ENCODE measurements around the gene CYBA.
"Not testable (repeated sequence)": the region's sequence is repeated elsewhere in the genome, so short reads cannot be mapped to it uniquely, and the experiment has no call there.

Gene CYBA

GRCh38 chr16:88609426-88609825, 41.4 kb downstream of the CYBA start:
- DNase-seq, result not testable (repeated sequence)

GRCh38 chr16:88608076-88608475, 42.8 kb downstream of the CYBA start:
- DNase-seq, result no peak

- DNase-seq, result no peak
Observed at GRCh38 chr16:88606148-88606757, 44.6 kb downstream of the CYBA start.

GRCh38 chr16:88605186-88606147, 45.4 kb downstream of the CYBA start:
- no peak for DNase-seq

- DNase-seq, result no peak
Observed at GRCh38 chr16:88602091-88602490, 48.8 kb downstream of the CYBA start.

- DNase-seq, result no peak
Observed at GRCh38 chr16:88601313-88602036, 49.4 kb downstream of the CYBA start.

GRCh38 chr16:88600539-88600896, 50.3 kb downstream of the CYBA start:
- no peak for DNase-seq

GRCh38 chr16:88599825-88600538, 50.9 kb downstream of the CYBA start:
- DNase-seq, result no peak

GRCh38 chr16:88599092-88599733, 51.6 kb downstream of the CYBA start:
- DNase-seq, result no peak

GRCh38 chr16:88597856-88598491, 52.9 kb downstream of the CYBA start:
- no peak for DNase-seq

GRCh38 chr16:88596483-88596882, 54.4 kb downstream of the CYBA start:
- DNase-seq, result no peak

- no peak for DNase-seq
Observed at GRCh38 chr16:88595921-88596320, 54.9 kb downstream of the CYBA start.

- no peak for DNase-seq
Observed at GRCh38 chr16:88595101-88595500, 55.8 kb downstream of the CYBA start.

GRCh38 chr16:88593910-88594309, 56.9 kb downstream of the CYBA start:
- DNase-seq, result no peak

GRCh38 chr16:88593489-88593888, 57.4 kb downstream of the CYBA start:
- no peak for DNase-seq

Data from stimulated activated CD8-positive, alpha-beta memory T cell treated with anti-CD3 and anti-CD28 coated beads, Interleukin-4, amount 100 ng/mL, for 48 hours (primary cell).